GM23248 (cell line): ENCODE measurements around the gene RELN. TPM values are rescaled to one million over a fixed set of nuclear protein-coding genes. Genes with fewer than 3 reads are reported as not detected.

ENCODE experiments used
- DNase-seq: peaks from one replicate; pipeline ENCODE4 v3.0.0-alpha.2; 2015
- H2AFZ ChIP-seq: fragments of 200-600 bp; sonication (generic); 2 replicates; pipeline ENCODE4 v1.6.1; 2016; ENCODE audit warnings: antibody characterized with exemption
- H3F3A ChIP-seq: fragments of 200-600 bp; sonication (generic); 2 replicates; pipeline ENCODE4 v1.6.1; 2016; ENCODE audit warnings: mild to moderate bottlenecking, antibody characterized with exemption, mixed run types; ENCODE audit not compliant: insufficient read depth
- H3K27ac ChIP-seq: fragments of 200-600 bp; sonication (generic); 2 replicates; pipeline ENCODE4 v1.5.1; 2016; ENCODE audit warnings: mild to moderate bottlenecking
- H3K27me3 ChIP-seq: fragments of 200-600 bp; sonication (generic); replicated peaks from 2 replicates; pipeline ENCODE4 v1.6.1; 2016; ENCODE audit warnings: mild to moderate bottlenecking; ENCODE audit not compliant: insufficient read depth
- H3K36me3 ChIP-seq: fragments of 200-600 bp; sonication (generic); 2 replicates; pipeline ENCODE4 v1.6.1; 2016; ENCODE audit warnings: low read depth, mild to moderate bottlenecking
- H3K4me1 ChIP-seq: fragments of 200-600 bp; sonication (generic); 2 replicates; pipeline ENCODE4 v1.6.1; 2016; ENCODE audit warnings: mild to moderate bottlenecking; ENCODE audit not compliant: insufficient read depth
- H3K4me2 ChIP-seq: fragments of 200-600 bp; sonication (generic); one replicate; pipeline ENCODE4 v1.6.1; 2016; ENCODE audit warnings: mild to moderate bottlenecking; ENCODE audit not compliant: unreplicated experiment
- H3K4me3 ChIP-seq: fragments of 200-600 bp; sonication (generic); 2 replicates; pipeline ENCODE4 v1.5.1; 2016; ENCODE audit warnings: mild to moderate bottlenecking
- H3K79me2 ChIP-seq: fragments of 200-600 bp; sonication (generic); 2 replicates; pipeline ENCODE4 v1.6.1; 2016; ENCODE audit warnings: mild to moderate bottlenecking; ENCODE audit not compliant: insufficient read depth
- H3K9ac ChIP-seq: fragments of 200-600 bp; sonication (generic); 2 replicates; pipeline ENCODE4 v1.6.1; 2016; ENCODE audit warnings: mild to moderate bottlenecking
- H3K9me2 ChIP-seq: fragments of 200-600 bp; sonication (generic); 2 replicates; pipeline ENCODE4 v1.6.1; 2016; ENCODE audit warnings: mixed run types, mild to moderate bottlenecking, moderate library complexity; ENCODE audit not compliant: insufficient read depth
- H3K9me3 ChIP-seq: fragments of 200-600 bp; sonication (generic); one replicate; pipeline ENCODE4 v1.6.1; 2017; ENCODE audit warnings: low read depth
- H4K20me1 ChIP-seq: fragments of 200-600 bp; sonication (generic); 2 replicates; pipeline ENCODE4 v1.6.0; 2016; ENCODE audit not compliant: insufficient read depth
- EZH2 ChIP-seq: fragments of 200-600 bp; sonication (generic); IDR thresholded peaks from 2 replicates; pipeline ENCODE4 v1.6.1; 2018; ENCODE audit warnings: antibody characterized with exemption, mild to moderate bottlenecking; ENCODE audit not compliant: insufficient read depth, poor library complexity, severe bottlenecking
- EZH2phosphoT487 ChIP-seq: fragments of 200-600 bp; sonication (generic); IDR thresholded peaks from 2 replicates; pipeline ENCODE4 v1.6.1; 2018; ENCODE audit warnings: antibody characterized with exemption, moderate library complexity, mild to moderate bottlenecking, low read depth; ENCODE audit not compliant: insufficient read depth
- WGBS, 2 experiments: methylation state at CpG; one replicate each; pipeline ENCODE4 v1.1.6; 2015 to 2017; ENCODE audit warnings: low lambda C conversion rate in 2 of 2, low coverage in 1 of 2; ENCODE audit errors: missing lambda C conversion rate in 2 of 2; 5-methylcytosine and 5-hydroxymethylcytosine counted together
- in situ Hi-C: fragments of 300-500 bp; cut with MboI; formaldehyde crosslinking; loops from 2 replicates; pipeline ENCODE4 v1.15.0; 2020
- polyA plus RNA-seq: library from polyadenylated mRNA; unstranded; fragments of >200 nt; fragmentation: Nextera tagmentation; extraction: Ambion mirVana; gene quantifications from 2 replicates; pipeline ENCODE4 v1.2.1, GENCODE V29; 2016
- total RNA-seq: library from RNA; depleted of rRNA; stranded (reverse); fragments of >200 nt; shearing (Covaris generic); gene quantifications from 2 replicates; pipeline ENCODE4 v1.2.3, GENCODE V29; 2014

RELN gene
- total and polyA plus RNA-seq, 2 experiments from 2014 or later = 0.76 to 0.97 TPM

DNA sequence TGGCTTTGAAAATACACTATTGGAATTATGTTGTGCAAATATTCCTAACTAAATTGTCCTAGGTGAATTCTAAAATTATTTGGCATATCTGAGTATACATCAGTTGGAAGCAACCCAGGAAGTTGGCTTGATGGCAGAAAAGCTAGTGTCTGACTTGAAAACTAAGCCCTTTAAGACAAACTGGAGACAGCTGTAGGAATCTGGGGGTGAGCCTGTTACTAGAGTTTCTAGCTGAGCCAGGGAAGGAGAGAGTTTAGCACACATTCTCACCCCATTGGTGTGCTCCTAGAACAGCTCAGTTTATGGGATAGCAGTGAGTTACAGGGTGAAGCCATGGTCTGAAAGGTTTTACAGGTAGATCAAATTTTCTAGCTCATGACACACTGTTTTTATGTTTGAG, 333.2 kb downstream of the RELN start:
- Histone ChIP-seq H4K20me1 (no peaks in the 10 kb centered on the region), H3K27ac (no peak overlapping the region), H2AFZ (no peak overlapping the region), H3K4me1 (peaks cover 9% of the 10 kb centered on the region; the same call in 1 of the 2 replicates), H3K9ac (no peak overlapping the region), H3K4me3 (no peak overlapping the region), H3K79me2 (no peaks in the 10 kb centered on the region), H3K36me3 (no peaks in the 10 kb centered on the region), H3K9me3 (no peaks in the 10 kb centered on the region), H3K27me3 (no peaks in the 10 kb centered on the region), H3K4me2 (no peak overlapping the region), H3F3A (no peaks in the 10 kb centered on the region), H3K9me2 (no peaks in the 10 kb centered on the region)
- TF ChIP-seq EZH2phosphoT487 = no peak
- TF ChIP-seq EZH2 = no peak
- DNase-seq = no peak
- in situ Hi-C loops = no loop called here

DNA sequence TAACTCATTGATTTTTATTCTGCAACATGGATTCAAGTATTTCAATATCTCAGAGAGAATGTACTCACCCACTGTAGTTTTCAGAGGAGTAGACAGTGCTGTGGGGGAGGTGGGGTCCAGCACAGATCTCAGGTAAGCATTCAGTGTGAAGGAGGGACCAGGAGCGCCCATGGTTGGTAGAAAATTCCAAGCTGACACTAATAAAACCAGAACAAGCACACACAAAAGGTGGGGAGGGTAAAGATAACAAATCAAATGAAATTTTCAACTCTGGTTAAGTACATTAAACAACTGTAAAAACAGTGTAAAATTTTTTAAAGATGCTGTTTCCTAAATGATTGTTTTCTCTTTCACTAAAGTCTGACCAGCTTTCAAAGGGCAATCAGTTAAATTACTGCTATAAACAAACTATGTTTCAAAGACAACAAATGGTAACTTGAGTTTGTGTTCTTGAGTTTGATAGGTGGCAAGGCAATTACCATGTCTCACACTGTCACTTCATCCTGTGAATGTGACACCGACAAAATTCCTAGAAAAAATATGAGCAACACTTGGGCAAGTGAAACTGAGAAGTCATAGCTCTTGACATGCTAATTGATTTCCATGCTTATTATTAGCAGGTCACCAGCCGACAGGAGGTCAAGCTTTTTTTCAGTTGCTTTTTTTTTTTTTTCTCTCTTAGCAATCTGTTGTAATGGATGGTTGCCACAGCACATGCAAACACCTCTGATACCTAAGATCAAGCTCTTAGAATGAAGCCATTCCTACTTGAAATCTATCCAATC, 337.7 kb downstream of the RELN start:
- no peak for DNase-seq
- TF ChIP-seq EZH2 (no peak), EZH2phosphoT487 (no peak)
- Histone ChIP-seq H3K9me3 (no peaks in the 10 kb centered on the region), H3K4me1 (no peaks in the 10 kb centered on the region), H2AFZ (no peak overlapping the region), H3K4me3 (no peak overlapping the region), H3K36me3 (no peaks in the 10 kb centered on the region), H3K9ac (no peak overlapping the region), H3K9me2 (no peaks in the 10 kb centered on the region), H3K27ac (no peak overlapping the region), H3F3A (no peaks in the 10 kb centered on the region), H3K27me3 (no peaks in the 10 kb centered on the region), H3K4me2 (no peak overlapping the region), H3K79me2 (no peaks in the 10 kb centered on the region), H4K20me1 (no peaks in the 10 kb centered on the region)
- 59 to 61% methylated on average over 3 of the region's 3 CpGs for WGBS, 2 experiments
- in situ Hi-C loops = no loop called here

DNA sequence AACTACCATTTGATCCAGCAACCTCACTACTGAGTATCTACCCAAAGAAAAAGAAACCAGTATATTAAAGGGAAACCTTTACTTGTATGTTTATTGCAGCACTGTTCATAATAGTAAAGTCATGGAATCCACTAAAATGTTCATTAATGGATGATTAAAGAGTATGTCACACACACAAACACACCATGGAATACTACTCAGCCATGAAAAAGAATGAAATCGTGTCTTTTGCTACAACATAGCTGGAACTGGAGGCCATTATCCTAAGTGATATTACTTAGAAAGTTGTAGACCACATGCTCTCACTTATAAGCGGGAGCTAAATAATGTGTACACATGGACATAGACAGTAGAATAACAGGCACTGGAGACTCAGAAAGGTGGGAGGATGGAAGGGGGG, 340.4 kb downstream of the RELN start:
- Histone ChIP-seq H3K9ac (no peak overlapping the region), H3K4me3 (no peak overlapping the region), H3K4me1 (no peaks in the 10 kb centered on the region), H3K27me3 (no peaks in the 10 kb centered on the region), H3K9me2 (no peaks in the 10 kb centered on the region), H2AFZ (no peak overlapping the region), H3K9me3 (no peaks in the 10 kb centered on the region), H3K4me2 (no peak overlapping the region), H3F3A (no peaks in the 10 kb centered on the region), H4K20me1 (no peaks in the 10 kb centered on the region), H3K36me3 (no peaks in the 10 kb centered on the region), H3K27ac (no peak overlapping the region), H3K79me2 (no peaks in the 10 kb centered on the region)
- in situ Hi-C loops = no loop called here
- 66 to 69% methylated on average over 2 of the region's 2 CpGs for WGBS, 2 experiments
- TF ChIP-seq EZH2 = no peak
- TF ChIP-seq EZH2phosphoT487 = no peak
- DNase-seq = no peak

DNA sequence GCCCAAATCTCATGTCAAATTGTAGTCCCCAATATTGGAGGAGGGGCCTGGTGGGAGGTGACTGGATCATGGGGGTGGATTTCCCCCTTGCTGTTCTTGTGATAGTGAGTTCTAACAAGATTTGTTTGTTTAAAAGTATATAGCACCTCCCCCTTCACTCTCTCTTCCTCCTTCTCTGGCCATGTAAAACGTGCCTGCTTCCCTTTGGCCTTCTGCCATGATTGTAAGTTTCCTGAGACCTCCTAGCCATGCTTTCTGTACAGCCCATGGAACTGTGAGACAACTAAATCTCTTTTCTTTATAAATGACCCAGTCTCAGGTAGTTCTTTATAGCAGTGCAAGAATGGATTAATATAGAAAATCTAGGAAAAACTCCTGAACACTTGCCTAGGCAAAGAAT, 341.3 kb downstream of the RELN start:
- H3K4me1 ChIP-seq = no peaks in the 10 kb centered on the region
- no peak overlapping the region for H3K27ac ChIP-seq

DNA sequence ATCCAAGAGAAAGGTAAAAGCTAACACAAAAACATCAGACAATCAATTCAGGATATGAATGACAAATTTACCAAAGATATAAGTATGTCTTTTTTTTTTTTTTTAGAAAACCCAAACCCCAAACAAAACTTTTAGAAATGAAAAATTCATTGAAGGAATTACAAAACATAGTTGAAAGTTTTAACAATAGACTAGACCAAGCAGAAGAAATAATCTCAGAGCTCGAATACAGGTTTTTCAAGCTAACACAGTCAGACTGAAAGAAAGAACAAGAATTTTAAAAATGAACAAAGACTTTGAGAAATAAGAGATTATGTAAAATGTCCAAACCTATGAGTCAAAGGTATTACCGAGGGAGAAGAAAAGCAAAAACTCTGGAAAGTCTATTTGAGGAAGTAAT, 345.1 kb downstream of the RELN start:
- Histone ChIP-seq H3K79me2 (no peaks in the 10 kb centered on the region), H4K20me1 (no peaks in the 10 kb centered on the region), H3K27ac (no peak overlapping the region), H3K27me3 (no peaks in the 10 kb centered on the region), H3K4me3 (no peak overlapping the region), H2AFZ (no peak overlapping the region), H3K4me1 (peaks cover 15% of the 10 kb centered on the region), H3K9me3 (peaks cover 5% of the 10 kb centered on the region), H3K36me3 (no peaks in the 10 kb centered on the region), H3F3A (0 out of 2 replicates have a peak, but pooled peaks cover 9% of the 10 kb centered on the region), H3K9me2 (no peaks in the 10 kb centered on the region), H3K4me2 (no peak overlapping the region), H3K9ac (no peak overlapping the region)
- no peak for DNase-seq
- WGBS, 2 experiments = 83 to 90% methylated on average over 2 of the region's 2 CpGs
- TF ChIP-seq EZH2 (no peak), EZH2phosphoT487 (no peak)
- in situ Hi-C loops = no loop called here

More for the DNA sequence above, 341.3 kb downstream of the RELN start:
- TF ChIP-seq EZH2 (no peak), EZH2phosphoT487 (no peak)
- Histone ChIP-seq H3K9me2 (no peaks in the 10 kb centered on the region), H3K9ac (no peak overlapping the region), H3K4me2 (no peak overlapping the region), H3K4me3 (no peak overlapping the region), H4K20me1 (no peaks in the 10 kb centered on the region), H3K79me2 (no peaks in the 10 kb centered on the region), H3K36me3 (no peaks in the 10 kb centered on the region), H3K27me3 (no peaks in the 10 kb centered on the region), H2AFZ (no peak overlapping the region), H3K9me3 (peaks cover 5% of the 10 kb centered on the region), H3F3A (no peaks in the 10 kb centered on the region)
- 36 to 39% methylated on average over 1 of the region's 1 CpG for WGBS, 2 experiments
- DNase-seq = no peak
- in situ Hi-C loops = no loop called here
